ENCODE measurements around the gene FAM174B.

DNA sequence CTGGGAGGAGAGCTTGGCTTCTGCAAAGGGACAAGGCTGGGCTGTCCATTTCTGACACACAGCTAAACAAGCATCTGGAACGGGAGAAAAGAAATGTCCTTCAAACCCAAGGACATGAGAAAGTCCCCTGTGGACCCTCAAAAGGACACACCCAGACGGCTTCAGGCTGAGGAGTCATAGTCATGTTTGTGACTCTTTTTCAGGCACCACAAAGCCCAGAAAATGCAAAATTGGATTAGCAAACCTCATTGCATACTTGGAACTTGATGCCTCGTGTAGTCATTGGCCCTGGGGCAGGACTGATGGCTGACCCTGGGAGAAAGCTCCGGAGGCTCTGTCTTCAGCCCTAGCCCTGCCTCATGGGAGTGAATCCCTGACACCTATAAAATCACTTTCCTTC, 21.5 kb downstream of the FAM174B start:
- TF ChIP-seq, protein P1, sequence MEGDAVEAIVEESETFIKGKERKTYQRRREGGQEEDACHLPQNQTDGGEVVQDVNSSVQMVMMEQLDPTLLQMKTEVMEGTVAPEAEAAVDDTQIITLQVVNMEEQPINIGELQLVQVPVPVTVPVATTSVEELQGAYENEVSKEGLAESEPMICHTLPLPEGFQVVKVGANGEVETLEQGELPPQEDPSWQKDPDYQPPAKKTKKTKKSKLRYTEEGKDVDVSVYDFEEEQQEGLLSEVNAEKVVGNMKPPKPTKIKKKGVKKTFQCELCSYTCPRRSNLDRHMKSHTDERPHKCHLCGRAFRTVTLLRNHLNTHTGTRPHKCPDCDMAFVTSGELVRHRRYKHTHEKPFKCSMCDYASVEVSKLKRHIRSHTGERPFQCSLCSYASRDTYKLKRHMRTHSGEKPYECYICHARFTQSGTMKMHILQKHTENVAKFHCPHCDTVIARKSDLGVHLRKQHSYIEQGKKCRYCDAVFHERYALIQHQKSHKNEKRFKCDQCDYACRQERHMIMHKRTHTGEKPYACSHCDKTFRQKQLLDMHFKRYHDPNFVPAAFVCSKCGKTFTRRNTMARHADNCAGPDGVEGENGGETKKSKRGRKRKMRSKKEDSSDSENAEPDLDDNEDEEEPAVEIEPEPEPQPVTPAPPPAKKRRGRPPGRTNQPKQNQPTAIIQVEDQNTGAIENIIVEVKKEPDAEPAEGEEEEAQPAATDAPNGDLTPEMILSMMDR (IDR thresholded peaks at IDR 0.05; ENCODE audit: low read depth, low read length, missing input control): no peak
- TF ChIP-seq, protein P2, sequence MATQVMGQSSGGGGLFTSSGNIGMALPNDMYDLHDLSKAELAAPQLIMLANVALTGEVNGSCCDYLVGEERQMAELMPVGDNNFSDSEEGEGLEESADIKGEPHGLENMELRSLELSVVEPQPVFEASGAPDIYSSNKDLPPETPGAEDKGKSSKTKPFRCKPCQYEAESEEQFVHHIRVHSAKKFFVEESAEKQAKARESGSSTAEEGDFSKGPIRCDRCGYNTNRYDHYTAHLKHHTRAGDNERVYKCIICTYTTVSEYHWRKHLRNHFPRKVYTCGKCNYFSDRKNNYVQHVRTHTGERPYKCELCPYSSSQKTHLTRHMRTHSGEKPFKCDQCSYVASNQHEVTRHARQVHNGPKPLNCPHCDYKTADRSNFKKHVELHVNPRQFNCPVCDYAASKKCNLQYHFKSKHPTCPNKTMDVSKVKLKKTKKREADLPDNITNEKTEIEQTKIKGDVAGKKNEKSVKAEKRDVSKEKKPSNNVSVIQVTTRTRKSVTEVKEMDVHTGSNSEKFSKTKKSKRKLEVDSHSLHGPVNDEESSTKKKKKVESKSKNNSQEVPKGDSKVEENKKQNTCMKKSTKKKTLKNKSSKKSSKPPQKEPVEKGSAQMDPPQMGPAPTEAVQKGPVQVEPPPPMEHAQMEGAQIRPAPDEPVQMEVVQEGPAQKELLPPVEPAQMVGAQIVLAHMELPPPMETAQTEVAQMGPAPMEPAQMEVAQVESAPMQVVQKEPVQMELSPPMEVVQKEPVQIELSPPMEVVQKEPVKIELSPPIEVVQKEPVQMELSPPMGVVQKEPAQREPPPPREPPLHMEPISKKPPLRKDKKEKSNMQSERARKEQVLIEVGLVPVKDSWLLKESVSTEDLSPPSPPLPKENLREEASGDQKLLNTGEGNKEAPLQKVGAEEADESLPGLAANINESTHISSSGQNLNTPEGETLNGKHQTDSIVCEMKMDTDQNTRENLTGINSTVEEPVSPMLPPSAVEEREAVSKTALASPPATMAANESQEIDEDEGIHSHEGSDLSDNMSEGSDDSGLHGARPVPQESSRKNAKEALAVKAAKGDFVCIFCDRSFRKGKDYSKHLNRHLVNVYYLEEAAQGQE (IDR thresholded peaks at IDR 0.05): no peak
- TF ChIP-seq SP1 (IDR thresholded peaks at IDR 0.05) (no peak), FOXA1 (IDR thresholded peaks at IDR 0.05) (no peak), TAF1 (conservative IDR thresholded peaks at IDR 0.05) (no peak), EGR1 (IDR thresholded peaks at IDR 0.05; ENCODE audit: low read depth in 2 of 2) (no peak), RAD21 (IDR thresholded peaks at IDR 0.05) (no peak), YY1 (IDR thresholded peaks at IDR 0.05) (no peak), JUND (IDR thresholded peaks at IDR 0.05) (no peak)
- TF ChIP-seq, protein P3, sequence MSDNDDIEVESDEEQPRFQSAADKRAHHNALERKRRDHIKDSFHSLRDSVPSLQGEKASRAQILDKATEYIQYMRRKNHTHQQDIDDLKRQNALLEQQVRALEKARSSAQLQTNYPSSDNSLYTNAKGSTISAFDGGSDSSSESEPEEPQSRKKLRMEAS (IDR thresholded peaks at IDR 0.05): no peak
- TF ChIP-seq, protein P4, sequence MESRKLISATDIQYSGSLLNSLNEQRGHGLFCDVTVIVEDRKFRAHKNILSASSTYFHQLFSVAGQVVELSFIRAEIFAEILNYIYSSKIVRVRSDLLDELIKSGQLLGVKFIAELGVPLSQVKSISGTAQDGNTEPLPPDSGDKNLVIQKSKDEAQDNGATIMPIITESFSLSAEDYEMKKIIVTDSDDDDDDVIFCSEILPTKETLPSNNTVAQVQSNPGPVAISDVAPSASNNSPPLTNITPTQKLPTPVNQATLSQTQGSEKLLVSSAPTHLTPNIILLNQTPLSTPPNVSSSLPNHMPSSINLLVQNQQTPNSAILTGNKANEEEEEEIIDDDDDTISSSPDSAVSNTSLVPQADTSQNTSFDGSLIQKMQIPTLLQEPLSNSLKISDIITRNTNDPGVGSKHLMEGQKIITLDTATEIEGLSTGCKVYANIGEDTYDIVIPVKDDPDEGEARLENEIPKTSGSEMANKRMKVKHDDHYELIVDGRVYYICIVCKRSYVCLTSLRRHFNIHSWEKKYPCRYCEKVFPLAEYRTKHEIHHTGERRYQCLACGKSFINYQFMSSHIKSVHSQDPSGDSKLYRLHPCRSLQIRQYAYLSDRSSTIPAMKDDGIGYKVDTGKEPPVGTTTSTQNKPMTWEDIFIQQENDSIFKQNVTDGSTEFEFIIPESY (IDR thresholded peaks at IDR 0.05): no peak

All from liver (tissue), 3 donors.